ENCODE data around the gene IL18R1. TPM values are rescaled to one million over a fixed set of nuclear protein-coding genes. Genes with fewer than 3 reads are reported as not detected.

The IL18R1 gene
- polyA plus RNA-seq, result 1 to 10 TPM; 2.2 to 5.2 (median 3.9) TPM
- long read RNA-seq, donor 1, result 0 reads
- long read RNA-seq, donor 2, result 0 reads
- long read RNA-seq, donor 3, result 0 reads
- long read RNA-seq, donor 4, result 0 reads
- long read RNA-seq, donor 5, result 0 reads
- long read RNA-seq, donor 6, result 0 reads
- long read RNA-seq, donor 7, result 0 reads
- long read RNA-seq, donor 8, result 0 reads
- long read RNA-seq, donor 9, result 0 reads
- long read RNA-seq, donor 10, result 0 reads

DNA sequence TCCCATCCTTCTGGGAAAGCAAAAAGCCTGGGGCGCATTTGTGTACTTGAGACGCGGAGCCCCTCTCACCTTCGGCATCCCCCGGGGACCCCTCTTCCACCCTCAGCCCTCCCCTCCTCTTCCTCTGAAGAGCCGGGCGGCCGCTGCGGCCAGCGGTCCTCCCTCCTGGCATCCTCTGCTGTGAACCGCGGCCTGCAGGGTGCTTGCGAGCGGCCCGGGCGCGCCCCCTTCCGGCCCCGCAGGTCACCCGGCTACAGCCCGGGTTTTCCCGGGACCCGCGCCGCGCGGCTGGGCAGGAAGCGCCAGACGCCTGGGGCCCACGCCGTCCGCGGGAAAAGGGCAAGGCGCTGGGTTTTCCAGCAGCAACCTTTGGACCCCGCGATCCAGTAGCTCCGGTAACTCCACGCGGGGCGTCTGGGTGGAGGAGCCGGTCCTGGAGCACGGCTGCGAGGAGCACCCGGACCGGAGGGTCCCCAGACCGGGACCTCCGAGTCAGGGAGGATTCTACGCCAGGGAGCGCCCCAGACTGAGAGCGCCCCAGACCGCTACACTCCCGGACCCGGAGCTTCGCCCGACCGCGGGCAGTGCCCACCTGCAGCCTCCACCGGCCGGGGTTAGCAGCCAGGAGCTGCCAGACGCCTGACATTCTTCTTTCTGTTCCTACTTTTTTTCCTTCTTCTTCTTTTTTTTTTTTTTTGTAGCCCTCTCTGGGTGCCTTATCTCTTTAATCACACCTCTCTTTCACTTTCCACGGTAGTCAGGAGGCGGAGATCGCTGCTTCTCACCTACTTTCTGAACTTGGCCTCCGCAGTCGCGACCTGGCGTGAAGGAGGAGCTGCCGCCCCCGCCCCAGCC is at the start of gene IL18R1:
Gene IL18R1, plus strand, starts transcription at position 271 of the 855 bp plus-strand sequence. CDS start 6,865 bp downstream, outside the sequence.
- H3K36me3 ChIP-seq (ENCODE audit: control insufficient read depth in 3 of 3, insufficient read depth in 2 of 3, low read depth in 1 of 3, low read length in 3 of 3), result no peaks in the 10 kb centered on the region
- H3K9me3 ChIP-seq (ENCODE audit: control insufficient read depth in 2 of 2, insufficient read depth in 1 of 2, low read depth in 1 of 2, low read length in 1 of 2), result no peaks in the 10 kb centered on the region
- FAIRE-seq (no peak), DNase-seq (peak; percentile 76 to 91)
- H3K27ac ChIP-seq (ENCODE audit: low read depth in 1 of 3, low read length in 2 of 3), result peak within 1 kb of the TSS; percentile 38 to 95 (median 89)
- H3K27me3 ChIP-seq (ENCODE audit: control insufficient read depth in 3 of 3, insufficient read depth in 3 of 3, low read length in 3 of 3), result peaks cover 0 to under 1% (median 0%) of the 10 kb centered on the region in 3 donors
- WGBS, 3 donors, result 0 to 1% (median 1%) methylated on average over 63 to 69 of the region's 69 CpGs
- H3K4me3 ChIP-seq (ENCODE audit: low read depth in 1 of 3, low read length in 3 of 3), result peak within 1 kb of the TSS; percentile 62 to 90 (median 63)
- H3K4me1 ChIP-seq (ENCODE audit: control insufficient read depth in 3 of 3, insufficient read depth in 2 of 3, low read depth in 1 of 3, low read length in 2 of 3), result peaks cover 0 to 3% (median 3%) of the 10 kb centered on the region in 3 donors

DNA sequence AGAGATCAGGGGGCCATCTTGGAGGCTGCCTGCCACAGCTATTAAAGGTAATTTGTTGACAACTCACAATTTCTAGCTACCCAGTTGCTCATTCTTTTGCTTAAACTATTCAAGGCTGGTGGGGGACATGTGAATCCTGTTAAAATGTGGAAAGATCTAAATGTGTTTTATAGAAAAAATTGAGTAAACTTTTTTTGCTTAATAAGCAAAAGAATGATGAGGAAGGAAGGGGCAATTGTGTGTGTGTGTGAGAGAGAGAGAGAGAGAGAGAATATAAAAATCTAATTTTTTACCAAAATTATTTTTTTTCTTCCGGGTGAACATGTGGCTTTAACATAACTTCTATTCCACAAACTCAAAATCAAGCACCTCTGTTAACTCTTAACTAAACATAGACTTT is 49.5 kb upstream of the IL18R1 start:
- H3K27ac ChIP-seq (ENCODE audit: low read depth in 1 of 3, low read length in 2 of 3), result peak overlapping the region in 1 of 3 donors; percentile 68
- WGBS, 3 donors, result 55 to 65% (median 60%) methylated on average over 1 of the region's 1 CpG
- FAIRE-seq, result no peak

DNA sequence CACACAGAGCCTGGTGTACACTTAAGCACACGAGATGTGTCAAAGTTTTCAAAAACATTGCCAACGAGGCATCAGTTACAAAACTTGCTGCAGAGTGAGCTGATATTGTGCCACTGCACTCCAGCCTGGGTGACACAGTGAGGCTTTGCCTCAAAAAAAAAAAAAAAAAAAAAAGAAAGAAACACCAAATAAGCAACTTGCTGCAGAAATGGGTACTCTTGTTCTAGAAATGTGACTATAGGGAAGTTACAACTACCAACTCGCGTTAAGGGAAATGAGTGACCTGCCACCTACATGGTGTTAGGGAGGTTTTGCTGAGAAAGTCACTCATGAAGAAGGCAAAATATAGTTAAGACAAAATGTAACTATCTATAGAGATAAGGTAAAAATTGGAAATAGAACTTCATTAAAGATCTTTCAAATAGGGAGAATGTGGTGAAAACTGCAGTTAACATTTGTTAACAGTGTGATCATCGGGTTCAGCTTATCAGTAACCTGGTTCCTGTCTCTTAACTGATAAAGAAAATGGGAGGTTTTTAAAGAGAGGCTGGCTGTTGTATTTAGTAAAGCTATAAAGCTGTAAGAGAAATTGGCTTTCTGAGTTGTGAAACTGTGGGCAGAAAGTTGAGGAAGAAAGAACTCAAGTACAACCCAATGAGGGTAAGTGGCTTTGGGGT is 44.5 kb upstream of the IL18R1 start, which contains the start of gene IL1RL1:
Gene IL1RL1, plus strand, starts transcription at position 600 of the 677 bp plus-strand sequence. CDS start 26,702 bp downstream, outside the sequence.
- no peak for DNase-seq
- Histone ChIP-seq H3K36me3 (ENCODE audit: control insufficient read depth in 3 of 3, insufficient read depth in 2 of 3, low read depth in 1 of 3, low read length in 3 of 3) (no peaks in the 10 kb centered on the region), H3K9me3 (ENCODE audit: control insufficient read depth in 2 of 2, insufficient read depth in 1 of 2, low read depth in 1 of 2, low read length in 1 of 2) (no peaks in the 10 kb centered on the region), H3K4me3 (ENCODE audit: low read depth in 1 of 3, low read length in 3 of 3) (no peak within 1 kb of the TSS), H3K27ac (ENCODE audit: low read depth in 1 of 3, low read length in 2 of 3) (no peak within 1 kb of the TSS), H3K4me1 (ENCODE audit: control insufficient read depth in 3 of 3, insufficient read depth in 2 of 3, low read depth in 1 of 3, low read length in 2 of 3) (no peaks in the 10 kb centered on the region), H3K27me3 (ENCODE audit: control insufficient read depth in 3 of 3, insufficient read depth in 3 of 3, low read length in 3 of 3) (no peaks in the 10 kb centered on the region)
- 62 to 69% (median 68%) methylated on average over 5 of the region's 5 CpGs for WGBS, 3 donors
- no peak for FAIRE-seq

More for the DNA sequence above, 49.5 kb upstream of the IL18R1 start:
- H3K9me3 ChIP-seq (ENCODE audit: control insufficient read depth in 2 of 2, insufficient read depth in 1 of 2, low read depth in 1 of 2, low read length in 1 of 2), result no peaks in the 10 kb centered on the region
- H3K4me1 ChIP-seq (ENCODE audit: control insufficient read depth in 3 of 3, insufficient read depth in 2 of 3, low read depth in 1 of 3, low read length in 2 of 3), result no peaks in the 10 kb centered on the region
- H3K4me3 ChIP-seq (ENCODE audit: low read depth in 1 of 3, low read length in 3 of 3), result no peak overlapping the region
- H3K27me3 ChIP-seq (ENCODE audit: control insufficient read depth in 3 of 3, insufficient read depth in 3 of 3, low read length in 3 of 3), result peaks cover 0 to 4% (median 2%) of the 10 kb centered on the region in 3 donors
- no peaks in the 10 kb centered on the region for H3K36me3 ChIP-seq (ENCODE audit: control insufficient read depth in 3 of 3, insufficient read depth in 2 of 3, low read depth in 1 of 3, low read length in 3 of 3)
- DNase-seq, result no peak

DNA sequence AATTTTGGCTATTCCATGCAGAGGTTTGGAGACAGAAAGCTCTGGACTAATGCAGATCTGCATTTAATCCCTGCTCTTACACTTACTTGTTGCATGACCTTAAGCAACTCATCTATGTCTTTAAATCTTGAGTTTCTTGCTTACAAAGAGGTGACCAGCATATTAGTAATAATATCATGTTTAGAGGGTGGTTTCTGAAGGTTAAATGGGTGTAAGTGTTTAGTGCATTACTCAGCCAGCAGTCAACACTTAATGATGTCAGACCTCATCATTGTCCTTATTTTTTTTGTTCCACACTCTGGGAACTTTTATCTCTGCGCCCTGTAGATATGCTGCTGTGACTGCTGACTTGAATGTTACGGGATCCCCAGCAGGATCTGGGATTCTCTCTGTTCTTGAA is 42.6 kb upstream of the IL18R1 start:
- FAIRE-seq (no peak), DNase-seq (no peak)
- H3K27me3 ChIP-seq (ENCODE audit: control insufficient read depth in 3 of 3, insufficient read depth in 3 of 3, low read length in 3 of 3), result no peaks in the 10 kb centered on the region
- no peaks in the 10 kb centered on the region for H3K36me3 ChIP-seq (ENCODE audit: control insufficient read depth in 3 of 3, insufficient read depth in 2 of 3, low read depth in 1 of 3, low read length in 3 of 3)
- no peak overlapping the region for H3K4me3 ChIP-seq (ENCODE audit: low read depth in 1 of 3, low read length in 3 of 3)
- H3K9me3 ChIP-seq (ENCODE audit: control insufficient read depth in 2 of 2, insufficient read depth in 1 of 2, low read depth in 1 of 2, low read length in 1 of 2), result no peaks in the 10 kb centered on the region
- H3K4me1 ChIP-seq (ENCODE audit: control insufficient read depth in 3 of 3, insufficient read depth in 2 of 3, low read depth in 1 of 3, low read length in 2 of 3), result no peaks in the 10 kb centered on the region
- WGBS, 3 donors, result 70 to 88% (median 80%) methylated on average over 2 of the region's 2 CpGs
- H3K27ac ChIP-seq (ENCODE audit: low read depth in 1 of 3, low read length in 2 of 3), result peak overlapping the region in 1 of 3 donors; percentile 38

GRCh38 chr2:102313471-102313870 is 42.1 kb upstream of the IL18R1 start:
- no peaks in the 10 kb centered on the region for H3K36me3 ChIP-seq (ENCODE audit: control insufficient read depth in 3 of 3, insufficient read depth in 2 of 3, low read depth in 1 of 3, low read length in 3 of 3)
- H3K27ac ChIP-seq (ENCODE audit: low read depth in 1 of 3, low read length in 2 of 3), result no peak overlapping the region
- H3K9me3 ChIP-seq (ENCODE audit: control insufficient read depth in 2 of 2, insufficient read depth in 1 of 2, low read depth in 1 of 2, low read length in 1 of 2), result no peaks in the 10 kb centered on the region
- no peak for DNase-seq
- FAIRE-seq, result no peak
- WGBS, 3 donors, result 84 to 96% (median 90%) methylated on average over 8 of the region's 8 CpGs
- no peak overlapping the region for H3K4me3 ChIP-seq (ENCODE audit: low read depth in 1 of 3, low read length in 3 of 3)
- H3K4me1 ChIP-seq (ENCODE audit: control insufficient read depth in 3 of 3, insufficient read depth in 2 of 3, low read depth in 1 of 3, low read length in 2 of 3), result no peaks in the 10 kb centered on the region
- no peaks in the 10 kb centered on the region for H3K27me3 ChIP-seq (ENCODE audit: control insufficient read depth in 3 of 3, insufficient read depth in 3 of 3, low read length in 3 of 3)

DNA sequence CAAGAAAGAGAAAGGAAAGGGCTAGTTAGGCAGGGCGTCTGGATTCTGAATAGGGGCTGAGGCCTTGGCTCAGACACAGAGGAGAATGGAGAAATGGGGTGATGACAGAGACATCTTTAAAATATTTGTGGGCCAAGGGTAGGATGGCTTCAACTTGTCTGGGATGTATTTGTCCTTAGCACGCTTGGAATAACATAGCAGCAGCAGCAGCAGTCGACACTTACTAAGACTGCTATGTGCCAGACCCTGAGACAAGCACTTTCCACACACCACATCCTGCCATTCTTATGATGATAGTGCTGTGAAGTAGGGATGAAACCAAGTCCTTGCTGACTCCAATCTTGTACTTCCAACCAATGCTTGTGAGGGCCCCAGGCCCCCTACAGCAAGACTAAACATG is 41.6 kb upstream of the IL18R1 start:
- Histone ChIP-seq H3K27ac (ENCODE audit: low read depth in 1 of 3, low read length in 2 of 3) (no peak overlapping the region), H3K36me3 (ENCODE audit: control insufficient read depth in 3 of 3, insufficient read depth in 2 of 3, low read depth in 1 of 3, low read length in 3 of 3) (no peaks in the 10 kb centered on the region), H3K4me1 (ENCODE audit: control insufficient read depth in 3 of 3, insufficient read depth in 2 of 3, low read depth in 1 of 3, low read length in 2 of 3) (no peaks in the 10 kb centered on the region), H3K27me3 (ENCODE audit: control insufficient read depth in 3 of 3, insufficient read depth in 3 of 3, low read length in 3 of 3) (no peaks in the 10 kb centered on the region), H3K4me3 (ENCODE audit: low read depth in 1 of 3, low read length in 3 of 3) (no peak overlapping the region), H3K9me3 (ENCODE audit: control insufficient read depth in 2 of 2, insufficient read depth in 1 of 2, low read depth in 1 of 2, low read length in 1 of 2) (no peaks in the 10 kb centered on the region)
- FAIRE-seq (no peak), DNase-seq (no peak)
- 84 to 88% (median 86%) methylated on average over 3 of the region's 3 CpGs for WGBS, 3 donors

DNA sequence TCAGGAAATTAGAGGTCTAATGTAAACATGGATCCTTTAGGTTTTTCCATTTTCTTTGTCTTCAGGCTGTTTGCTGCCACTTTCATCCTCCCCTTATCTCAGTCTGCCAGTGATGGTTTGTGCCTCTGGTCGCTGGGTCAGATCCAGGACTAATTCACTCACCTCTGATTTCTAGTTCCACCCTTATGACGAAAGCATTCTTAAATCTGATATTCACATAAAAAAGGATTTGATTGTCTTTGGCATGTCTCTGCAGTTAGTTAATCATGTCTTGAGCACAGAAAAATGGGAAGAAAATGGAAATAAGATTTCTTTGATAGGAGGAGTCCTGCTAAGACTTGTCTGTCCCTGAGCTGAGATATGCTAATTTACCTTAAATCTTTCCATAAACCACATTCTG is 39.7 kb upstream of the IL18R1 start:
- FAIRE-seq (no peak), DNase-seq (no peak)
- WGBS, 3 donors, result 49 to 65% (median 53%) methylated on average over 2 of the region's 2 CpGs

DNA sequence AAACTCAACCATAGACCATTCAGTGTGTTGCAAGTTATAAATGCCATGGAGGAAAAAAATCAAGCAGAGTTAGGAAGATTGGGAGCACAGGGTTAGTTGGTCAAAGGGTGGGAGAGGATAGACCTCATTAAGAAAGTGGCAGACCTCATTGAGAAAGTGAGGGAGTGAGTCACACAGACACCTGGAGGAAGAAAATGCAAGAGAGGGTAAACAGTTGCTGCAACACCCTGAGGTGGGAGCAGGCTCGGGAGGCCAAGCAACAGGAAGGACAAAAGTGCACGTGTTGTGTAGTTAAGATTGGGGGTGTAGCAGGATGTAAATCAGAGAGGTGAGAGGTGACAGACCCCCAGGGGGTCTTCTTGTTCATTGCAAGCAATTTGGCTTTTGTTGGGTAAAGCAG is 37.9 kb upstream of the IL18R1 start:
- no peaks in the 10 kb centered on the region for H3K4me1 ChIP-seq (ENCODE audit: control insufficient read depth in 3 of 3, insufficient read depth in 2 of 3, low read depth in 1 of 3, low read length in 2 of 3)
- no peaks in the 10 kb centered on the region for H3K36me3 ChIP-seq (ENCODE audit: control insufficient read depth in 3 of 3, insufficient read depth in 2 of 3, low read depth in 1 of 3, low read length in 3 of 3)
- no peaks in the 10 kb centered on the region for H3K9me3 ChIP-seq (ENCODE audit: control insufficient read depth in 2 of 2, insufficient read depth in 1 of 2, low read depth in 1 of 2, low read length in 1 of 2)
- H3K27ac ChIP-seq (ENCODE audit: low read depth in 1 of 3, low read length in 2 of 3), result no peak overlapping the region
- FAIRE-seq, result no peak
- H3K27me3 ChIP-seq (ENCODE audit: control insufficient read depth in 3 of 3, insufficient read depth in 3 of 3, low read length in 3 of 3), result peaks cover 0 to 3% (median 0%) of the 10 kb centered on the region in 3 donors
- DNase-seq, result no peak
- WGBS, 3 donors, result 0 to 12% (median 3%) methylated on average over 2 of the region's 2 CpGs
- H3K4me3 ChIP-seq (ENCODE audit: low read depth in 1 of 3, low read length in 3 of 3), result no peak overlapping the region

More for the DNA sequence above, 39.7 kb upstream of the IL18R1 start:
- no peaks in the 10 kb centered on the region for H3K27me3 ChIP-seq (ENCODE audit: control insufficient read depth in 3 of 3, insufficient read depth in 3 of 3, low read length in 3 of 3)
- no peaks in the 10 kb centered on the region for H3K9me3 ChIP-seq (ENCODE audit: control insufficient read depth in 2 of 2, insufficient read depth in 1 of 2, low read depth in 1 of 2, low read length in 1 of 2)
- H3K4me1 ChIP-seq (ENCODE audit: control insufficient read depth in 3 of 3, insufficient read depth in 2 of 3, low read depth in 1 of 3, low read length in 2 of 3), result no peaks in the 10 kb centered on the region
- no peak overlapping the region for H3K27ac ChIP-seq (ENCODE audit: low read depth in 1 of 3, low read length in 2 of 3)
- H3K36me3 ChIP-seq (ENCODE audit: control insufficient read depth in 3 of 3, insufficient read depth in 2 of 3, low read depth in 1 of 3, low read length in 3 of 3), result no peaks in the 10 kb centered on the region
- no peak overlapping the region for H3K4me3 ChIP-seq (ENCODE audit: low read depth in 1 of 3, low read length in 3 of 3)
